ENCODE measurements around the gene DNMT3A.

GRCh38 chr2:25314514-25315315 is 27.0 kb downstream of the DNMT3A start:
- no peak for TF ChIP-seq CTCF (IDR thresholded peaks at IDR 0.05)
- TF ChIP-seq POLR2A (IDR thresholded peaks at IDR 0.05): no peak
